A549 (cell line): Measurements from ENCODE around the gene STT3B. TPM values are rescaled to one million over a fixed set of nuclear protein-coding genes. Genes with fewer than 3 reads are reported as not detected.

ENCODE experiments used
- ATAC-seq, 2 experiments: fragments of 200-7000 bp in 1 of 2; fragments of >200 bp in 1 of 2; cut with Nextera tagmentation in 1 of 2; cut with Tn5 transposase in 1 of 2; 3 replicates each; pipeline versions ENCODE4 v1.8.0 to v1.9.1; 2018 to 2020; ENCODE audit warnings: mild to moderate bottlenecking in 1 of 2, moderate library complexity in 1 of 2
- CTCF ChIA-PET: fragments of 300-600 bp; sonication (Branson Sonifier 250); formaldehyde crosslinking; extraction: SDS; loops from one replicate; lab custom pipeline; 2021; ENCODE audit warnings: antibody characterized with exemption, inconsistent platforms; lab: Yijun Ruan, JAX
- POLR2A ChIA-PET: fragments of 350-600 bp; formaldehyde crosslinking; extraction: SDS; loops from one replicate; lab custom pipeline; 2021; ENCODE audit warnings: antibody characterized with exemption, inconsistent platforms; lab: Yijun Ruan, JAX
- DNase-seq, 2 experiments: peaks; one replicate each; pipeline versions ENCODE4 v3.0.0 to v3.0.0-alpha.2; 2011 to 2016; ENCODE audit warnings: low read depth in 1 of 2, low spot score in 1 of 2
- FAIRE-seq: peaks from 2 replicates; lab custom pipeline; 2011; peaks lifted over from hg19 to GRCh38; lab: Jason Lieb, UNC
- H3K27ac ChIP-seq, 2 experiments: fragments of >200 bp; sonication (Bioruptor Twin); formaldehyde crosslinking; 3 replicates each; pipeline ENCODE4 v1.5.1; 2016 to 2017
- H3K4me1 ChIP-seq: fragments of >200 bp; sonication (Bioruptor Twin); formaldehyde crosslinking; 3 replicates; pipeline ENCODE4 v1.6.1; 2016
- H3K4me2 ChIP-seq: fragments of >200 bp; sonication (Bioruptor Twin); formaldehyde crosslinking; 3 replicates; pipeline ENCODE4 v1.6.1; 2016
- H3K4me3 ChIP-seq: fragments of >200 bp; sonication (Bioruptor Twin); formaldehyde crosslinking; 3 replicates; pipeline ENCODE4 v1.5.1; 2016
- H3K9me3 ChIP-seq: fragments of >200 bp; sonication (Bioruptor Twin); formaldehyde crosslinking; 3 replicates; pipeline ENCODE4 v1.6.1; 2016
- CBX8 ChIP-seq: fragments of 200-600 bp; sonication (generic); IDR thresholded peaks from 2 replicates; pipeline ENCODE4 v1.6.1; 2016
- CTCF ChIP-seq: fragments of >200 bp; sonication (Bioruptor Twin); formaldehyde crosslinking; IDR thresholded peaks from 3 replicates; pipeline ENCODE4 v1.5.1; 2016
- E2F6 ChIP-seq: IDR thresholded peaks from 2 replicates; pipeline ENCODE4 v1.6.1; 2012; ENCODE audit warnings: low read depth, borderline replicate concordance
- ELK1 ChIP-seq: fragments of 150-350 bp; IDR thresholded peaks from 2 replicates; pipeline ENCODE4 v1.6.1; 2014; ENCODE audit warnings: low read depth, mild to moderate bottlenecking, low read length
- ESRRA ChIP-seq: fragments of 150-350 bp; IDR thresholded peaks from 2 replicates; pipeline ENCODE4 v1.6.1; 2014; ENCODE audit warnings: mild to moderate bottlenecking, low read length, borderline replicate concordance
- FOXS1 ChIP-seq: fragments of 250-450 bp; sonication (Bioruptor Pico); IDR thresholded peaks from 2 replicates; pipeline ENCODE4 v1.5.0; 2020; ENCODE audit warnings: mild to moderate bottlenecking, moderate library complexity
- GATA3 ChIP-seq: IDR thresholded peaks from 2 replicates; pipeline ENCODE4 v1.6.1; 2012; ENCODE audit warnings: borderline replicate concordance
- HDAC2 ChIP-seq: fragments of 200-600 bp; sonication (generic); IDR thresholded peaks from 2 replicates; pipeline ENCODE4 v1.6.1; 2016
- HES2 ChIP-seq: fragments of >200 bp; sonication (Bioruptor Twin); formaldehyde crosslinking; IDR thresholded peaks from 2 replicates; pipeline ENCODE4 v1.6.1; 2016
- HEYL ChIP-seq: fragments of 250-450 bp; sonication (Bioruptor Pico); IDR thresholded peaks from 2 replicates; pipeline ENCODE4 v1.8.0; 2021; ENCODE audit warnings: mild to moderate bottlenecking, moderate library complexity
- HOXB13 ChIP-seq: fragments of 250-450 bp; sonication (Bioruptor Pico); IDR thresholded peaks from 2 replicates; pipeline ENCODE4 v1.5.0; 2020; ENCODE audit warnings: low read depth, mild to moderate bottlenecking, moderate library complexity
- JUN ChIP-seq, 2 experiments: fragments of >200 bp; sonication (Bioruptor Twin); formaldehyde crosslinking; IDR thresholded peaks; 2 replicates in 1 of 2; 3 replicates in 1 of 2; pipeline ENCODE4 v1.6.1; 2016 to 2017
- JUNB ChIP-seq: fragments of >200 bp; sonication (Bioruptor Twin); formaldehyde crosslinking; IDR thresholded peaks from 2 replicates; pipeline ENCODE4 v1.6.1; 2016
- KDM5A ChIP-seq: fragments of 200-600 bp; sonication (generic); IDR thresholded peaks from 2 replicates; pipeline ENCODE4 v1.6.1; 2016; ENCODE audit warnings: antibody characterized with exemption, mild to moderate bottlenecking
- MAFK ChIP-seq: fragments of 450-650 bp; IDR thresholded peaks from 2 replicates; pipeline ENCODE4 v1.6.1; 2014; ENCODE audit not compliant: partially characterized antibody
- NPAS2 ChIP-seq: fragments of 250-450 bp; sonication (Bioruptor Pico); IDR thresholded peaks from 2 replicates; pipeline ENCODE4 v1.8.0; 2022; ENCODE audit warnings: mild to moderate bottlenecking, moderate library complexity, borderline replicate concordance
- NR3C1 ChIP-seq: fragments of >200 bp; sonication (Bioruptor Twin); formaldehyde crosslinking; IDR thresholded peaks from 3 replicates; pipeline ENCODE4 v1.6.1; 2017
- POLR2A ChIP-seq: IDR thresholded peaks from 2 replicates; pipeline ENCODE4 v1.6.1; 2012; ENCODE audit warnings: mild to moderate bottlenecking, low read length
- POLR2AphosphoS2 ChIP-seq: conservative IDR thresholded peaks from 2 replicates; pipeline ENCODE4 v1.6.1; 2012; ENCODE audit warnings: low read length, improper control_type of control experiment, inconsistent platforms
- RFX5 ChIP-seq: fragments of 450-650 bp; IDR thresholded peaks from 2 replicates; pipeline ENCODE4 v1.7.1; 2014; ENCODE audit warnings: antibody characterized with exemption, mild to moderate bottlenecking, moderate library complexity
- SREBF2 ChIP-seq: fragments of 450-650 bp; IDR thresholded peaks from 2 replicates; pipeline ENCODE4 v1.6.1; 2014; ENCODE audit warnings: mild to moderate bottlenecking, moderate library complexity
- TP53 ChIP-seq: fragments of 250-450 bp; sonication (Bioruptor Pico); IDR thresholded peaks from 2 replicates; pipeline ENCODE4 v1.5.0; 2021; ENCODE audit warnings: mild to moderate bottlenecking, moderate library complexity
- ZC3H11A ChIP-seq: fragments of 450-650 bp; IDR thresholded peaks from 2 replicates; pipeline ENCODE4 v1.6.1; 2014; ENCODE audit warnings: antibody characterized with exemption, mild to moderate bottlenecking
- WGBS: methylation state at CpG from one replicate; pipeline ENCODE4 v1.1.6; 2017; ENCODE audit errors: missing lambda C conversion rate; 5-methylcytosine and 5-hydroxymethylcytosine counted together
- polyA plus RNA-seq, 4 experiments: library from polyadenylated mRNA; depleted of rRNA in 3 of 4; stranded (reverse); fragments of >200 nt; fragmentation: RNase III in 1 of 4; extraction: RNeasy Plus Mini Kit Qiagen cat#74134 plus additional on column Dnase treatment in 1 of 4; gene quantifications; 2 replicates in 3 of 4; 3 replicates in 1 of 4; pipeline ENCODE4 v1.2.3, GENCODE V29; 2011 to 2017
- TF ChIP-seq, protein P1 (sequence below): fragments of 200-600 bp; sonication (generic); IDR thresholded peaks from 2 replicates; pipeline ENCODE4 v1.6.1; 2016; ENCODE audit warnings: antibody characterized with exemption, mild to moderate bottlenecking, moderate library complexity
- TF ChIP-seq, protein P2 (sequence below): fragments of 250-450 bp; sonication (Bioruptor Pico); IDR thresholded peaks from 2 replicates; pipeline ENCODE4 v1.5.0; 2020; ENCODE audit warnings: low read depth, mild to moderate bottlenecking, moderate library complexity
- TF ChIP-seq, protein P3 (sequence below): fragments of 250-450 bp; sonication (Bioruptor Pico); IDR thresholded peaks from 2 replicates; pipeline ENCODE4 v1.5.0; 2021; ENCODE audit warnings: mild to moderate bottlenecking, moderate library complexity, borderline replicate concordance

STT3B gene
- polyA plus RNA-seq, 2 of the 4 experiments (the other 2 are of a cell fraction): 92.1 to 171 TPM

- no peak overlapping the region for H3K27ac ChIP-seq
- TF ChIP-seq GATA3 (no peak), TP53 (CRISPR knock-in tag) (no peak), HOXB13 (CRISPR knock-in tag) (no peak), HDAC2 (no peak), NPAS2 (CRISPR knock-in tag) (no peak), CTCF (no peak), RFX5 (no peak), POLR2AphosphoS2 (no peak), MAFK (no peak), ESRRA (no peak)
- no peaks in the 10 kb centered on the region for H3K4me1 ChIP-seq
- DNase-seq: no peak
- no peak for ATAC-seq
- no peak overlapping the region for H3K4me2 ChIP-seq
- FAIRE-seq: no peak
- H3K9me3 ChIP-seq: no peaks in the 10 kb centered on the region
- no peak overlapping the region for H3K4me3 ChIP-seq
- POLR2A ChIA-PET: no interaction called here
- WGBS: 63% methylated on average over 1 of the region's 1 CpG
- CTCF ChIA-PET: no interaction called here
Measured at GRCh38 chr3:31667582-31667981, 134.9 kb downstream of the STT3B start.

GRCh38 chr3:31668242-31668641, 135.5 kb downstream of the STT3B start:
- no peak for FAIRE-seq
- POLR2A ChIA-PET: no interaction called here
- no peaks in the 10 kb centered on the region for H3K9me3 ChIP-seq
- TF ChIP-seq, protein P1, sequence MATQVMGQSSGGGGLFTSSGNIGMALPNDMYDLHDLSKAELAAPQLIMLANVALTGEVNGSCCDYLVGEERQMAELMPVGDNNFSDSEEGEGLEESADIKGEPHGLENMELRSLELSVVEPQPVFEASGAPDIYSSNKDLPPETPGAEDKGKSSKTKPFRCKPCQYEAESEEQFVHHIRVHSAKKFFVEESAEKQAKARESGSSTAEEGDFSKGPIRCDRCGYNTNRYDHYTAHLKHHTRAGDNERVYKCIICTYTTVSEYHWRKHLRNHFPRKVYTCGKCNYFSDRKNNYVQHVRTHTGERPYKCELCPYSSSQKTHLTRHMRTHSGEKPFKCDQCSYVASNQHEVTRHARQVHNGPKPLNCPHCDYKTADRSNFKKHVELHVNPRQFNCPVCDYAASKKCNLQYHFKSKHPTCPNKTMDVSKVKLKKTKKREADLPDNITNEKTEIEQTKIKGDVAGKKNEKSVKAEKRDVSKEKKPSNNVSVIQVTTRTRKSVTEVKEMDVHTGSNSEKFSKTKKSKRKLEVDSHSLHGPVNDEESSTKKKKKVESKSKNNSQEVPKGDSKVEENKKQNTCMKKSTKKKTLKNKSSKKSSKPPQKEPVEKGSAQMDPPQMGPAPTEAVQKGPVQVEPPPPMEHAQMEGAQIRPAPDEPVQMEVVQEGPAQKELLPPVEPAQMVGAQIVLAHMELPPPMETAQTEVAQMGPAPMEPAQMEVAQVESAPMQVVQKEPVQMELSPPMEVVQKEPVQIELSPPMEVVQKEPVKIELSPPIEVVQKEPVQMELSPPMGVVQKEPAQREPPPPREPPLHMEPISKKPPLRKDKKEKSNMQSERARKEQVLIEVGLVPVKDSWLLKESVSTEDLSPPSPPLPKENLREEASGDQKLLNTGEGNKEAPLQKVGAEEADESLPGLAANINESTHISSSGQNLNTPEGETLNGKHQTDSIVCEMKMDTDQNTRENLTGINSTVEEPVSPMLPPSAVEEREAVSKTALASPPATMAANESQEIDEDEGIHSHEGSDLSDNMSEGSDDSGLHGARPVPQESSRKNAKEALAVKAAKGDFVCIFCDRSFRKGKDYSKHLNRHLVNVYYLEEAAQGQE: no peak
- no peak for TF ChIP-seq KDM5A
- TF ChIP-seq, protein P2, sequence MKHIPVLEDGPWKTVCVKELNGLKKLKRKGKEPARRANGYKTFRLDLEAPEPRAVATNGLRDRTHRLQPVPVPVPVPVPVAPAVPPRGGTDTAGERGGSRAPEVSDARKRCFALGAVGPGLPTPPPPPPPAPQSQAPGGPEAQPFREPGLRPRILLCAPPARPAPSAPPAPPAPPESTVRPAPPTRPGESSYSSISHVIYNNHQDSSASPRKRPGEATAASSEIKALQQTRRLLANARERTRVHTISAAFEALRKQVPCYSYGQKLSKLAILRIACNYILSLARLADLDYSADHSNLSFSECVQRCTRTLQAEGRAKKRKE: no peak
- TF ChIP-seq, protein P3, sequence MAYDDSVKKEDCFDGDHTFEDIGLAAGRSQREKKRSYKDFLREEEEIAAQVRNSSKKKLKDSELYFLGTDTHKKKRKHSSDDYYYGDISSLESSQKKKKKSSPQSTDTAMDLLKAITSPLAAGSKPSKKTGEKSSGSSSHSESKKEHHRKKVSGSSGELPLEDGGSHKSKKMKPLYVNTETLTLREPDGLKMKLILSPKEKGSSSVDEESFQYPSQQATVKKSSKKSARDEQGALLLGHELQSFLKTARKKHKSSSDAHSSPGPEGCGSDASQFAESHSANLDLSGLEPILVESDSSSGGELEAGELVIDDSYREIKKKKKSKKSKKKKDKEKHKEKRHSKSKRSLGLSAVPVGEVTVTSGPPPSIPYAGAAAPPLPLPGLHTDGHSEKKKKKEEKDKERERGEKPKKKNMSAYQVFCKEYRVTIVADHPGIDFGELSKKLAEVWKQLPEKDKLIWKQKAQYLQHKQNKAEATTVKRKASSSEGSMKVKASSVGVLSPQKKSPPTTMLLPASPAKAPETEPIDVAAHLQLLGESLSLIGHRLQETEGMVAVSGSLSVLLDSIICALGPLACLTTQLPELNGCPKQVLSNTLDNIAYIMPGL (CRISPR knock-in tag): no peak
- no peak for TF ChIP-seq NR3C1
- TF ChIP-seq ZC3H11A: no peak
- no peak for TF ChIP-seq JUNB
- no peak for TF ChIP-seq SREBF2
- no peak for TF ChIP-seq E2F6
- no peak for TF ChIP-seq HDAC2
- no peak for TF ChIP-seq HEYL (CRISPR knock-in tag)
- no peak for TF ChIP-seq HES2
- TF ChIP-seq RFX5: no peak
- TF ChIP-seq CBX8: no peak
- TF ChIP-seq ELK1: no peak
- TF ChIP-seq FOXS1: no peak
- TF ChIP-seq JUN (IDR thresholded peaks at IDR 0.05): no peak
- TF ChIP-seq POLR2A: no peak
- TF ChIP-seq, all 56 proteins: peak for 0
- Histone ChIP-seq H3K4me1 (no peaks in the 10 kb centered on the region), H3K4me2 (no peak overlapping the region), H3K27ac (no peak overlapping the region), H3K4me3 (no peak overlapping the region)
- ATAC-seq: no peak
- WGBS: 71% methylated on average over 4 of the region's 4 CpGs
- CTCF ChIA-PET: interaction anchor here (1.2 kb wide), 1 partner anchor 56 kb away, joined by 4 read pairs; no protein-coding TSS in a partner anchor
- no peak for DNase-seq
